IMR-90 (cell line): ENCODE results near the gene AMBP. TPM values are rescaled to one million over a fixed set of nuclear protein-coding genes. Genes with fewer than 3 reads are reported as not detected.

ENCODE experiments used
- ATAC-seq: fragments of 200-7000 bp; cut with Tn5 transposase; 2 replicates; pipeline ENCODE4 v1.9.1; 2020; ENCODE audit warnings: low read depth, mild to moderate bottlenecking, moderate library complexity
- BruUV-seq: library from RNA; stranded (reverse); fragments of 400-500 nt; replicated peaks from 2 replicates; lab custom pipeline; 2021; lab: Mats Ljungman, UMichigan
- CTCF ChIA-PET: fragments of 300-600 bp; formaldehyde crosslinking; extraction: SDS; loops from one replicate; lab custom pipeline; 2021; ENCODE audit warnings: antibody characterized with exemption; lab: Yijun Ruan, JAX
- POLR2A ChIA-PET: fragments of 300-600 bp; sonication (Branson Sonifier 250); formaldehyde crosslinking; loops from one replicate; lab custom pipeline; 2022; ENCODE audit warnings: antibody characterized with exemption; ENCODE audit not compliant: unreplicated experiment; lab: Charles Lee
- DNase-seq: peaks from one replicate; pipeline ENCODE4 v3.0.0; 2013
- H2AFZ ChIP-seq: replicated peaks from 2 replicates; pipeline ENCODE3; 2013; ENCODE audit warnings: low read length, mild to moderate bottlenecking; ENCODE audit not compliant: poor library complexity
- H2AK5ac ChIP-seq: 2 replicates; pipeline ENCODE4 v1.6.1; 2013; ENCODE audit warnings: low read depth, low read length, inconsistent platforms
- H2AK9ac ChIP-seq: replicated peaks from 2 replicates; pipeline ENCODE3; 2013; ENCODE audit warnings: mild to moderate bottlenecking, low read depth, low read length, moderate library complexity; ENCODE audit not compliant: poor library complexity
- H2BK120ac ChIP-seq: 2 replicates; pipeline ENCODE4 v1.6.1; 2013; ENCODE audit warnings: low read depth, low read length, inconsistent platforms
- H2BK15ac ChIP-seq: 3 replicates; pipeline ENCODE4 v1.6.1; 2013; ENCODE audit warnings: low read depth, low read length, inconsistent platforms
- H2BK20ac ChIP-seq: 2 replicates; pipeline ENCODE4 v1.6.1; 2013; ENCODE audit warnings: low read depth, mild to moderate bottlenecking, inconsistent platforms, low read length, moderate library complexity
- H2BK5ac ChIP-seq: 2 replicates; pipeline ENCODE4 v1.6.1; 2013; ENCODE audit warnings: mild to moderate bottlenecking, low read depth, low read length, inconsistent platforms; ENCODE audit not compliant: poor library complexity, severe bottlenecking
- H3K14ac ChIP-seq: replicated peaks from 2 replicates; pipeline ENCODE4 v1.6.1; 2013; ENCODE audit warnings: low read depth, low read length, inconsistent platforms
- H3K18ac ChIP-seq: 2 replicates; pipeline ENCODE4 v1.6.1; 2013; ENCODE audit warnings: low read depth, low read length, control low read depth
- H3K23ac ChIP-seq: 2 replicates; pipeline ENCODE4 v1.6.1; 2013; ENCODE audit warnings: low read depth, low read length, inconsistent platforms
- H3K27ac ChIP-seq: 2 replicates; pipeline ENCODE4 v1.5.1; 2013; ENCODE audit warnings: mild to moderate bottlenecking, control low read depth, low read length; ENCODE audit not compliant: insufficient read depth
- H3K27me3 ChIP-seq: 2 replicates; pipeline ENCODE4 v1.6.1; 2013; ENCODE audit warnings: low read length; ENCODE audit not compliant: control insufficient read depth, insufficient read depth
- H3K36me3 ChIP-seq: 2 replicates; pipeline ENCODE4 v1.6.1; 2013; ENCODE audit warnings: low read length, mixed read lengths; ENCODE audit not compliant: control insufficient read depth, insufficient read depth
- H3K4ac ChIP-seq: 2 replicates; pipeline ENCODE4 v1.6.1; 2013; ENCODE audit warnings: low read depth, low read length, inconsistent platforms
- H3K4me1 ChIP-seq: 2 replicates; pipeline ENCODE4 v1.6.1; 2013; ENCODE audit warnings: low read length, mixed read lengths; ENCODE audit not compliant: control insufficient read depth, insufficient read depth
- H3K4me2 ChIP-seq: 2 replicates; pipeline ENCODE4 v1.6.1; 2013; ENCODE audit warnings: low read depth, mild to moderate bottlenecking, control low read depth, low read length, moderate library complexity
- H3K4me3 ChIP-seq: 2 replicates; pipeline ENCODE4 v1.5.1; 2013; ENCODE audit warnings: low read depth, mild to moderate bottlenecking, control low read depth, low read length, moderate library complexity; ENCODE audit not compliant: insufficient read depth
- H3K56ac ChIP-seq: 2 replicates; pipeline ENCODE4 v1.6.1; 2013; ENCODE audit warnings: low read length, inconsistent platforms; ENCODE audit not compliant: insufficient read depth; ENCODE audit errors: extremely low read depth
- H3K79me1 ChIP-seq, 2 experiments: 2 replicates each; pipeline ENCODE4 v1.6.1; 2013; ENCODE audit warnings: low read length in 2 of 2, inconsistent platforms in 1 of 2, low read depth in 1 of 2
- H3K9ac ChIP-seq: 2 replicates; pipeline ENCODE4 v1.6.1; 2013; ENCODE audit warnings: low read depth, low read length, control low read depth
- H3K9me1 ChIP-seq: 2 replicates; pipeline ENCODE4 v1.6.1; 2013; ENCODE audit warnings: low read length, inconsistent platforms; ENCODE audit not compliant: insufficient read depth
- H3K9me3 ChIP-seq: 2 replicates; pipeline ENCODE4 v1.6.1; 2013; ENCODE audit warnings: low read length; ENCODE audit not compliant: control insufficient read depth, insufficient read depth
- H4K20me1 ChIP-seq: 2 replicates; pipeline ENCODE4 v1.6.1; 2013; ENCODE audit warnings: low read length, inconsistent platforms; ENCODE audit not compliant: insufficient read depth
- H4K5ac ChIP-seq: 2 replicates; pipeline ENCODE4 v1.6.1; 2013; ENCODE audit warnings: mild to moderate bottlenecking, low read depth, low read length, control low read depth
- H4K8ac ChIP-seq, 2 experiments: 2 replicates each; pipeline ENCODE4 v1.6.1; 2013; ENCODE audit warnings: low read depth in 2 of 2, low read length in 2 of 2, control low read depth in 1 of 2, inconsistent platforms in 1 of 2
- H4K91ac ChIP-seq: 2 replicates; pipeline ENCODE4 v1.6.1; 2013; ENCODE audit warnings: low read depth, low read length, inconsistent platforms; ENCODE audit not compliant: insufficient read depth
- BHLHE40 ChIP-seq: fragments of 150-350 bp; IDR thresholded peaks from 2 replicates; pipeline ENCODE4 v1.6.1; 2016; ENCODE audit warnings: mild to moderate bottlenecking, low read depth, low read length
- CEBPB ChIP-seq: IDR thresholded peaks from 2 replicates; pipeline ENCODE4 v1.6.1; 2012; ENCODE audit warnings: low read depth, low read length, improper control_type of control experiment
- FOS ChIP-seq: fragments of 150-350 bp; IDR thresholded peaks from 2 replicates; pipeline ENCODE4 v1.6.1; 2016; ENCODE audit warnings: low read depth, low read length
- MAFK ChIP-seq: IDR thresholded peaks from 2 replicates; pipeline ENCODE4 v1.6.1; 2012; ENCODE audit warnings: low read depth, low read length, improper control_type of control experiment
- MXI1 ChIP-seq: IDR thresholded peaks from 2 replicates; pipeline ENCODE4 v1.6.1; 2012; ENCODE audit warnings: low read depth, mild to moderate bottlenecking, low read length, moderate library complexity, borderline replicate concordance
- NFE2L2 ChIP-seq: fragments of 150-350 bp; IDR thresholded peaks from 2 replicates; pipeline ENCODE4 v1.6.1; 2016; ENCODE audit warnings: low read depth, mild to moderate bottlenecking, low read length
- POLR2A ChIP-seq: IDR thresholded peaks from 2 replicates; pipeline ENCODE4 v1.6.1; 2012; ENCODE audit warnings: mild to moderate bottlenecking, low read depth, low read length
- RAD21 ChIP-seq: IDR thresholded peaks from 2 replicates; pipeline ENCODE4 v1.6.1; 2012; ENCODE audit warnings: low read length, improper control_type of control experiment
- RFX5 ChIP-seq: IDR thresholded peaks from 2 replicates; pipeline ENCODE4 v1.8.0; 2012; ENCODE audit warnings: low read depth, mild to moderate bottlenecking, low read length, moderate library complexity
- SMC3 ChIP-seq: fragments of 150-350 bp; IDR thresholded peaks from 2 replicates; pipeline ENCODE4 v1.6.1; 2016; ENCODE audit warnings: low read depth, mild to moderate bottlenecking, antibody characterized with exemption, low read length, moderate library complexity
- WGBS, 2 experiments: methylation state at CpG; one replicate each; pipeline versions ENCODE4 v1.1.5 to v1.1.7; 2013; ENCODE audit warnings: missing lambda C conversion rate in 2 of 2; ENCODE audit not compliant: insufficient read length in 1 of 2; ENCODE audit errors: extremely low coverage in 2 of 2; 5-methylcytosine and 5-hydroxymethylcytosine counted together
- dilution Hi-C: fragments of 300-500 bp; cut with HindIII; formaldehyde crosslinking; loops from one replicate; pipeline ENCODE4 v1.14.3; 2018; ENCODE audit warnings: low sequenced_read_pairs; ENCODE audit not compliant: unreplicated experiment
- in situ Hi-C: fragments of 300-500 bp; cut with MboI; formaldehyde crosslinking; loops from 3 replicates; pipeline ENCODE4 v1.14.3; 2019; ENCODE audit warnings: low sequenced_read_pairs, inconsistent platforms, mixed read lengths
- intact Hi-C: fragments of 100-400 bp; cut with micrococcal nuclease; formaldehyde crosslinking; loops from 2 replicates; pipeline ENCODE4 v1.10.0; 2022
- polyA plus RNA-seq, 3 experiments: library from polyadenylated mRNA; depleted of rRNA; stranded (reverse); fragments of >200 nt; gene quantifications; 2 replicates each; pipeline ENCODE4 v1.2.3, GENCODE V29; 2012; ENCODE audit warnings: low replicate concordance in 1 of 3
- total RNA-seq: library from RNA; depleted of rRNA; stranded (reverse); fragments of >200 nt; gene quantifications from 2 replicates; pipeline ENCODE4 v1.2.3, GENCODE V29; 2012
- TF ChIP-seq, protein P1 (sequence below): fragments of 150-350 bp; IDR thresholded peaks from 2 replicates; pipeline ENCODE4 v1.6.1; 2017; ENCODE audit warnings: mild to moderate bottlenecking, antibody characterized with exemption, low read length, low read depth
- TF ChIP-seq, protein P2 (sequence below): conservative IDR thresholded peaks from 2 replicates; pipeline ENCODE4 v1.5.1; 2012; ENCODE audit warnings: mild to moderate bottlenecking, low read depth, low read length, improper control_type of control experiment
- TF ChIP-seq, protein P3 (sequence below): fragments of 150-350 bp; IDR thresholded peaks from 2 replicates; pipeline ENCODE4 v1.6.1; 2016; ENCODE audit warnings: low read depth, mild to moderate bottlenecking, low read length, moderate library complexity, borderline replicate concordance

The AMBP gene
- total and polyA plus RNA-seq, 2 of the 4 experiments (the other 2 are of a cell fraction), result not detected

DNA sequence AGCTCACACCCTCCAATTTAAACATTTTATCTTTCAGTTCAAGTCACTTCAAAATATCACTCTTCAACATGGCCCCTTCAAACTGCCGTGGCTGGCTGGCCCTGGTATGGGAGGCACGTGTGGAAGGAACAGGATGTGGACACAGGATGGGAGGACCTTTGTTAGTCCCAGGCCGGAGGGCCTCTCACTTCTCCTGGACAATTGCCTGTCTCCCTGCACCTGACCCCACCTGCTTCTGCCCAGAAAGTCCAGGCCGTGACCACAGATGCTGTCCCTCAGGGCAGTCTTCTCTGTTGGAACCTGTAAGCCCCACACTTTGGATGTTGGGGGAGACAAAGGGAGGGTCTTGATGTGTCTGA, 19.4 kb downstream of the AMBP start:
- ChIA-PET POLR2A (no interaction called here), CTCF (interaction anchor here (0.6 kb wide), 2 partner anchors 180 to 229 kb away, joined by 3 to 5 read pairs; no protein-coding TSS in a partner anchor)
- Histone ChIP-seq H3K9ac (no peak overlapping the region), H3K4me1 (no peaks in the 10 kb centered on the region), H2BK5ac (no peak overlapping the region), H3K79me1 (no peaks in the 10 kb centered on the region), H4K91ac (no peak overlapping the region), H2AK5ac (no peak overlapping the region), H3K36me3 (peaks cover 4% of the 10 kb centered on the region; the same call in 1 of the 2 replicates), H3K27ac (no peak overlapping the region), H2BK15ac (no peak overlapping the region), H3K4me2 (no peak overlapping the region), H4K5ac (no peak overlapping the region), H4K8ac (no peak overlapping the region), H3K56ac (no peak overlapping the region), H2BK120ac (no peak overlapping the region), H2AFZ (no peak overlapping the region), H2BK20ac (no peak overlapping the region), H3K18ac (no peak overlapping the region), H3K9me3 (no peaks in the 10 kb centered on the region), H3K27me3 (peaks cover 6% of the 10 kb centered on the region; the same call in 1 of the 2 replicates), H3K9me1 (0 out of 2 replicates have a peak, but pooled peaks cover 4% of the 10 kb centered on the region), H3K14ac (no peak overlapping the region), H3K23ac (no peak overlapping the region), H3K4me3 (no peak overlapping the region), H3K4ac (no peak overlapping the region), H4K20me1 (no peaks in the 10 kb centered on the region), H2AK9ac (no peak overlapping the region)
- no CpG with 5 or more reads among the region's 4 CpGs for WGBS, 2 experiments
- intact Hi-C loops (no loop called here), in situ Hi-C loops (no loop called here), dilution Hi-C loops (no loop called here)
- ATAC-seq (no peak), DNase-seq (no peak)
- no TSS peak for BruUV-seq
- TF ChIP-seq MXI1, result no peak
- TF ChIP-seq MAFK, result no peak
- TF ChIP-seq RFX5, result no peak
- TF ChIP-seq, protein P1, sequence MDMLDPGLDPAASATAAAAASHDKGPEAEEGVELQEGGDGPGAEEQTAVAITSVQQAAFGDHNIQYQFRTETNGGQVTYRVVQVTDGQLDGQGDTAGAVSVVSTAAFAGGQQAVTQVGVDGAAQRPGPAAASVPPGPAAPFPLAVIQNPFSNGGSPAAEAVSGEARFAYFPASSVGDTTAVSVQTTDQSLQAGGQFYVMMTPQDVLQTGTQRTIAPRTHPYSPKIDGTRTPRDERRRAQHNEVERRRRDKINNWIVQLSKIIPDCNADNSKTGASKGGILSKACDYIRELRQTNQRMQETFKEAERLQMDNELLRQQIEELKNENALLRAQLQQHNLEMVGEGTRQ, result no peak
- TF ChIP-seq, protein P2, sequence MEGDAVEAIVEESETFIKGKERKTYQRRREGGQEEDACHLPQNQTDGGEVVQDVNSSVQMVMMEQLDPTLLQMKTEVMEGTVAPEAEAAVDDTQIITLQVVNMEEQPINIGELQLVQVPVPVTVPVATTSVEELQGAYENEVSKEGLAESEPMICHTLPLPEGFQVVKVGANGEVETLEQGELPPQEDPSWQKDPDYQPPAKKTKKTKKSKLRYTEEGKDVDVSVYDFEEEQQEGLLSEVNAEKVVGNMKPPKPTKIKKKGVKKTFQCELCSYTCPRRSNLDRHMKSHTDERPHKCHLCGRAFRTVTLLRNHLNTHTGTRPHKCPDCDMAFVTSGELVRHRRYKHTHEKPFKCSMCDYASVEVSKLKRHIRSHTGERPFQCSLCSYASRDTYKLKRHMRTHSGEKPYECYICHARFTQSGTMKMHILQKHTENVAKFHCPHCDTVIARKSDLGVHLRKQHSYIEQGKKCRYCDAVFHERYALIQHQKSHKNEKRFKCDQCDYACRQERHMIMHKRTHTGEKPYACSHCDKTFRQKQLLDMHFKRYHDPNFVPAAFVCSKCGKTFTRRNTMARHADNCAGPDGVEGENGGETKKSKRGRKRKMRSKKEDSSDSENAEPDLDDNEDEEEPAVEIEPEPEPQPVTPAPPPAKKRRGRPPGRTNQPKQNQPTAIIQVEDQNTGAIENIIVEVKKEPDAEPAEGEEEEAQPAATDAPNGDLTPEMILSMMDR, result no peak
- TF ChIP-seq SMC3, result no peak
- no peak for TF ChIP-seq CEBPB
- TF ChIP-seq, protein P3, sequence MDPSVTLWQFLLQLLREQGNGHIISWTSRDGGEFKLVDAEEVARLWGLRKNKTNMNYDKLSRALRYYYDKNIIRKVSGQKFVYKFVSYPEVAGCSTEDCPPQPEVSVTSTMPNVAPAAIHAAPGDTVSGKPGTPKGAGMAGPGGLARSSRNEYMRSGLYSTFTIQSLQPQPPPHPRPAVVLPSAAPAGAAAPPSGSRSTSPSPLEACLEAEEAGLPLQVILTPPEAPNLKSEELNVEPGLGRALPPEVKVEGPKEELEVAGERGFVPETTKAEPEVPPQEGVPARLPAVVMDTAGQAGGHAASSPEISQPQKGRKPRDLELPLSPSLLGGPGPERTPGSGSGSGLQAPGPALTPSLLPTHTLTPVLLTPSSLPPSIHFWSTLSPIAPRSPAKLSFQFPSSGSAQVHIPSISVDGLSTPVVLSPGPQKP, result no peak
- no peak for TF ChIP-seq FOS
- TF ChIP-seq RAD21, result no peak
- TF ChIP-seq NFE2L2, result no peak
- TF ChIP-seq BHLHE40, result no peak
- TF ChIP-seq POLR2A, result no peak
